Tibial nerve (tissue), 3 donors: ENCODE data around the gene OR10G2.

Experiments used
- CTCF ChIP-seq, 5 experiments: fragments of 200-600 bp in 3 of 5; fragments of 450-650 bp in 2 of 5; sonication (generic) in 3 of 5; IDR thresholded peaks; one replicate each; pipeline ENCODE4 v1.5.1; 2016 to 2019; ENCODE audit warnings: antibody characterized with exemption in 5 of 5, mild to moderate bottlenecking in 3 of 5, moderate library complexity in 2 of 5
- POLR2A ChIP-seq, 2 donors: fragments of 450-650 bp; IDR thresholded peaks; one replicate each; pipeline ENCODE4 v1.6.1; 2017; ENCODE audit warnings: antibody characterized with exemption in 2 of 2, mild to moderate bottlenecking in 2 of 2, moderate library complexity in 2 of 2

GRCh38 chr14:21656980-21657379, 22.2 kb upstream of the OR10G2 start:
- TF ChIP-seq CTCF (IDR thresholded peaks at IDR 0.05) = no peak
- TF ChIP-seq POLR2A (IDR thresholded peaks at IDR 0.05) = no peak
